ENCODE results near the gene SNX25. TPM values are rescaled to one million over a fixed set of nuclear protein-coding genes. Genes with fewer than 3 reads are reported as not detected.

Gene SNX25
- total and polyA plus RNA-seq, 2 of the 13 experiments (the other 11 are each of a cell fraction or from before 2014, with no cell fraction given), result 23.4 to 23.5 TPM

GRCh38 chr4:185179488-185179887 lies 29.9 kb upstream of the SNX25 start:
- DNase-seq (ENCODE audit: low spot score) (no peak), FAIRE-seq (no peak), ATAC-seq (no peak)
- Histone ChIP-seq H3K4me3 (replicated peaks in 1 of 3; ENCODE audit: insufficient read depth in 1 of 3, low read depth in 2 of 3, low read length in 3 of 3) (no peak overlapping the region), H2AFZ (ENCODE audit: low read length) (no peak overlapping the region), H3K4me1 (ENCODE audit: insufficient read depth, low read length) (no peaks in the 10 kb centered on the region), H3K36me3 (replicated peaks in 1 of 2; ENCODE audit: control insufficient read depth in 1 of 2, insufficient read depth in 2 of 2, low read length in 2 of 2) (peaks cover 6 to 39% of the 10 kb centered on the region in 2 experiments), H3K4me2 (ENCODE audit: low read depth, low read length) (no peak overlapping the region), H3K79me2 (ENCODE audit: insufficient read depth, low read length) (peaks cover 40% of the 10 kb centered on the region), H4K20me1 (ENCODE audit: insufficient read depth, low read length) (peaks cover 25% of the 10 kb centered on the region), H3K27me3 (ENCODE audit: control insufficient read depth in 1 of 2, insufficient read depth in 2 of 2, low read length in 2 of 2) (no peaks in the 10 kb centered on the region; a peak in 1 of 5 replicates), H3K9ac (ENCODE audit: insufficient read depth, low read depth, low read length) (no peak overlapping the region), H3K27ac (ENCODE audit: extremely low read length, insufficient read depth, low read length) (no peak overlapping the region), H3K9me3 (ENCODE audit: low read length) (no peaks in the 10 kb centered on the region)
- TF ChIP-seq GLMP (CRISPR knock-in tag; IDR thresholded peaks at IDR 0.05; ENCODE audit: borderline replicate concordance) (no peak), NFKB2 (CRISPR knock-in tag; IDR thresholded peaks at IDR 0.05; ENCODE audit: borderline replicate concordance) (no peak), ZNF333 (CRISPR knock-in tag; IDR thresholded peaks at IDR 0.05; ENCODE audit: borderline replicate concordance) (no peak), PAWR (CRISPR knock-in tag; IDR thresholded peaks at IDR 0.05; ENCODE audit: borderline replicate concordance) (no peak), ZNF337 (CRISPR knock-in tag; IDR thresholded peaks at IDR 0.05; ENCODE audit: borderline replicate concordance, low read depth) (no peak), DRAP1 (CRISPR knock-in tag; IDR thresholded peaks at IDR 0.05) (no peak), MAFG (CRISPR knock-in tag; IDR thresholded peaks at IDR 0.05) (no peak), ZFP90 (CRISPR knock-in tag; IDR thresholded peaks at IDR 0.05; ENCODE audit: borderline replicate concordance) (no peak), JUNB (CRISPR knock-in tag; IDR thresholded peaks at IDR 0.05; ENCODE audit: borderline replicate concordance) (no peak), SMARCE1 (IDR thresholded peaks at IDR 0.05; ENCODE audit: borderline replicate concordance) (no peak), ATRX (CRISPR knock-in tag; IDR thresholded peaks at IDR 0.05; ENCODE audit: borderline replicate concordance) (no peak), ZNF75D (CRISPR knock-in tag; IDR thresholded peaks at IDR 0.05; ENCODE audit: borderline replicate concordance) (no peak)
- intact Hi-C loops (cut with micrococcal nuclease; ENCODE audit: unreplicated experiment) (no loop called here), in situ Hi-C loops (cut with HindIII; ENCODE audit: extremely low pct_ligation_motif_present, low pct_unique_long_range_greater_than_20kb) (no loop called here)
- POLR2A ChIA-PET, result no interaction called here
- 100% methylated on average over 2 of the region's 3 CpGs for WGBS (ENCODE audit: low lambda C conversion rate)
- no TSS peak for BruUV-seq (replicated peaks)
- CTCF ChIA-PET (ENCODE audit: low intra/inter-chr PET ratio, low total read pairs), result no interaction called here
